Bone marrow (tissue), 2 donors: ENCODE results near the gene HBG2.
A peak's percentile ranks its signal among the peaks of the same experiment; 100 is the strongest.
"Not testable (repeated sequence)": the region's sequence is repeated elsewhere in the genome, so short reads cannot be mapped to it uniquely, and the experiment has no call there.

ENCODE experiments used
- DNase-seq, 2 donors: peaks; one replicate each; lab custom pipeline; 2025; lab: John Stamatoyannopoulos, UW

The HBG2 gene

GRCh38 chr11:5249807-5250396 is 4.7 kb downstream of the HBG2 start, which contains the start of gene HBG1:
TSS of gene HBG1 (minus strand) at chr11:5249857. CDS start at chr11:5249804, 53 bp downstream.
- not testable (repeated sequence) for DNase-seq

DNA sequence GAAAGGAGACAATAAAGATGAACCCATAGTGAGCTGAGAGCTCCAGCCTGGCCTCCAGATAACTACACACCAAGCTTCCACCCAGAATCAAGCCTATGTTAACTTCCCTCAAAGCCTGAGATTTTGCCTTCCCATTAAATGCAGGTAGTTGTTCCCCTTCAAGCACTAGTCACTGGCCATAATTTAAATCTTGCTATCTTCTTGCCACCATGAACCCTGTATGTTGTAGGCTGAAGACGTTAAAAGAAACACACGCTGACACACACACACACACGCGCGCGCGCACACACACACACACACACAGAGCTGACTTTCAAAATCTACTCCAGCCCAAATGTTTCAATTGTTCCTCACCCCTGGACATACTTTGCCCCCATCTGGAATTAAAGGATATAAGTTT is 6.1 kb downstream of the HBG2 start:
- not testable (repeated sequence) for DNase-seq

- no peak for DNase-seq
These were observed 6.9 kb downstream of the HBG2 start for GRCh38 chr11:5247472-5248192.

GRCh38 chr11:5246772-5247471 is 7.7 kb downstream of the HBG2 start:
- DNase-seq: no peak

- DNase-seq: no peak
These were observed 9.4 kb downstream of the HBG2 start for GRCh38 chr11:5245155-5245554.

DNA sequence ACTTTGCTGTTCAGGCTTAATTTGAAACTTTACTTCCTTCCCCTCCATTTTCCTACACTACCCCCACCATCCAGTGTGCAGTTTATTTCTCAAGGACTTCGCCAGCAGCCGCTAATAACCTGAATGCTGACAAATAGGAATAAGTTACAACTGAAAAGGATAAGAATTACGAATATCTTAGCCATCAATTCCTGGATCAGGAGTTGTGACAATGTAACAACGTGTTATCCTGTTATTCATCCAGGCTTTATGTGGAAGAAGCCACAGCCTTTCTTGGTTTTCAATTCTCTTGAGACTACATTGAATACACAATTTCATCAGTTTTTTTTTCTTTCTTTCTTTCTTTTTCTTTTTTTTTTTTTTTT is 10.8 kb downstream of the HBG2 start:
- no peak for DNase-seq

DNA sequence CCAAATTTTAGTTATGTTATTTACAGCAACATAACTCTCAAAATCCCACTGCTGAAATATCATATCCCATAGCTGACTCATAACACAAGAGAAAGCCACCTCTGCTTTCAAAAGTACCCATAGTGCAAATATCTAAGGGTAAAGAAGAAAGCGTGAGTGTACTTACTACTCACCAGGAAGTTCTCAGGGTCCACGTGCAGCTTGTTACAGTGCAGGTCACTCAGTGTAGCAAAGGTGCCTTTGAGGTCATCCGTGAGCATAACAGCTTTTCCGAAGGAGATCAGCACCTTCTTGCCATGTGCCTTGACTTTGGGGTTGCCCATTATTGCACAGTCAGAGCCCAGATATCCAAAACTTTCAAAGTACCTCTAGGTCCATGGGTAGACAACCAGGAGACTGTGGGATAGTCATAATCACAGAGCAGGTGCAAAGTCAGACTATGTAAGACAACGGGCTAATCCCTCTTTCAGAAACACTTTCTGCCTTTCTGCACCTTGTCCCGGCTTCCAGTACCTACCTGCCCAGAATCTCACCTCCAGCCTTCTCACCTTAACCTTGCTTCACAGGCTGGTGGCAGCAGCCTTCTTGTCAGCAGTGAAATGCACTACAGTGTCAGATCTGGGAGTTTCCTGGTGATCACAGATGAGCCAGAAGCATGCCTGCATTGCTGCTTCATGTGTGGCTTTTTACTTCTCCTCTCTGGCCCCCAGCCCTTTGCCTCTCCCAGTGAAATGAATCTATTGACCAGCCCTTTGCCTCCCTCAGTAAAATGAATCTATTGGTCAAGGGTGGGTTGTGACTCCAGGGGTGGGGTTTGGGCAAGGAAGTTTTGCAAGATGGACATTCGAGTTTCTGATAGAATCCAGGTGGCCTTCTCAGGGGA is 11.4 kb downstream of the HBG2 start:
- no peak for DNase-seq

- DNase-seq: no peak
These were observed 12.4 kb downstream of the HBG2 start for GRCh38 chr11:5242208-5242607.

- DNase-seq: no peak
These were observed 13.1 kb downstream of the HBG2 start for GRCh38 chr11:5241458-5241857.

DNA sequence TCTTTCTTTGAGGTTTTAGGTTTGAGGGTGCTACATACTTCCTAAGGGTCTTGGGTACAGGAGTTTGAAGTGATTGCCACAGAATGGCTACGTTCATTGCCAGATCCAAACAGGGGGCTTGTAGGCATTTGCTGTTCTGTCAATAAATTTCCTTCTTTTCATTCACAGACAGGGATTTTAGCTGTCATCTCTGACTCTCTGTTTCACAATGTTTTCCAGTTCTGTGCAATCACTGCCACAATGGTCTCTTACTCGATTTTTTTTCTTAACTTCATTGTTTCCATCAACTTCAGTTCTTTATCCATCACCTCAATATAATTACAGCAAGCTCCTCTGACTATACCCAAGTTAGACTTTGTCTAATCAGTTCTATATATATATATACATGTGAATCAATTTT is 14.1 kb downstream of the HBG2 start:
- DNase-seq: no peak

- DNase-seq: no peak
These were observed 14.5 kb downstream of the HBG2 start for GRCh38 chr11:5240056-5240455.

DNA sequence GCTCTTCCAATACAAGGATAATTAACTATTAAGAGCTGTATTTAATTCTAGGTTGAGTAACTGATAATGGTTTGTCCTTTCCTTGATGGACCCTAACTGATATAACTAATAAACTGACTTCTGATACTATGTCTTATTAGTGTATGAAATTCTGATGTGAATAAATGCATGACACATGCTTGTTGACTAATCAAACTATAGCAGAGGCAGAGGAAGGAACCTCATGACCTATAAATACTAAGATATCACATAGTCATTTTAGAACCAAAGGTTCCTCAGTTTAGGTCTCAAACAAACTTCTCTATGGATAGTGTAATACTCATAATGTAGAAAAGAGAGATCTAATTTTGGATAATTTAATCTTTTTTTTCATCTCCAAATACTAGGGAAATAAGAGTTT is 15.5 kb downstream of the HBG2 start:
- no peak for DNase-seq

- no peak for DNase-seq
These were observed 16.1 kb downstream of the HBG2 start for GRCh38 chr11:5238486-5238885.

DNA sequence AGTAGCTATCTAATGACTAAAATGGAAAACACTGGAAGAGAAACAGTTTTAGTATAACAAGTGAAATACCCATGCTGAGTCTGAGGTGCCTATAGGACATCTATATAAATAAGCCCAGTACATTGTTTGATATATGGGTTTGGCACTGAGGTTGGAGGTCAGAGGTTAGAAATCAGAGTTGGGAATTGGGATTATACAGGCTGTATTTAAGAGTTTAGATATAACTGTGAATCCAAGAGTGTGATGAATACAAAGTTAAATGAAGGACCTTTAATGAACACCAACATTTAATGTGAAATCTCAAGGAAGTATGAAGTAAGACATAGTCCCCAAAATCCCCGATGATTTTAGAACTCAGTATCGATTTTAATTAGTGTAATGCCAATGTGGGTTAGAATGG is 17.2 kb downstream of the HBG2 start:
- DNase-seq: no peak

DNA sequence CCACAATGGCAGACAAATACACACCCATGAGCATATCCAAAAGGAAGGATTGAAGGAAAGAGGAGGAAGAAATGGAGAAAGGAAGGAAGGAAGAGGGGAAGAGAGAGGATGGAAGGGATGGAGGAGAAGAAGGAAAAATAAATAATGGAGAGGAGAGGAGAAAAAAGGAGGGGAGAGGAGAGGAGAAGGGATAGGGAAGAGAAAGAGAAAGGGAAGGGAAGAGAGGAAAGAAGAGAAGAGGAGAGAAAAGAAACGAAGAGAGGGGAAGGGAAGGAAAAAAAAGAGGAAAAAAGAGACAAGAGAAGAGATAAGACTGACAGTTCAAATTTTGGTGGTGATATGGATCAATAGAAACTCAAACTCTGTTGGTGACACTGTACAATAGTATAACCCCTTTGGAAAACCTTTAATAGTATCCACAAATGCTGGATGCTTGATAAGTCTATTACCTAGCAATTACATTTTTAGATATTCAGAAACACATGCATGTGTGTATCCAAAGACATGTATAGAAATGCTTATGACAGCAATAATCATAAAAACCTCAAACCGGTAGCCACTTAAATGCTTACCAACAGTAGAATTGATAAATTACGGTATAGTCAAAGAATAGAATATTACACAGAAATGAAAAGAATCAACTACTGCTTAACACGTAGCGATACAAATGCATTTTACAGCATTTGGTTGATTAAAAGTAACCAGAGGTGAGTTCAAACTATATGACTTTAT is 19.1 kb downstream of the HBG2 start:
- no peak for DNase-seq

DNA sequence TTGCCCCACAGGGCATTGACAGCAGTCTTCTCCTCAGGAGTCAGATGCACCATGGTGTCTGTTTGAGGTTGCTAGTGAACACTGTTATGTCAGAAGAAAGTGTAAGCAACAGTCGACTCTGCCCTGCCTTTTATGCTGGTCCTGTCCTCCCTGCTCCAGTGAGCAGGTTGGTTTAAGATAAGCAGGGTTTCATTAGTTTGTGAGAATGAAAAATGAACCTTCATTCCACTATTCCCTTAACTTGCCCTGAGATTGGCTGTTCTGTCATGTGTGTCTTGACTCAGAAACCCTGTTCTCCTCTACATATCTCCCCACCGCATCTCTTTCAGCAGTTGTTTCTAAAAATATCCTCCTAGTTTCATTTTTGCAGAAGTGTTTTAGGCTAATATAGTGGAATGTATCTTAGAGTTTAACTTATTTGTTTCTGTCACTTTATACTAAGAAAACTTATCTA is 20.2 kb downstream of the HBG2 start, which contains the start of gene HBD:
Gene HBD (minus strand): TSS at position 103 of the 454 bp plus-strand sequence. CDS start 50 bp downstream, at position 53.
- DNase-seq: peak in 1 of 2 donors; percentile 89

DNA sequence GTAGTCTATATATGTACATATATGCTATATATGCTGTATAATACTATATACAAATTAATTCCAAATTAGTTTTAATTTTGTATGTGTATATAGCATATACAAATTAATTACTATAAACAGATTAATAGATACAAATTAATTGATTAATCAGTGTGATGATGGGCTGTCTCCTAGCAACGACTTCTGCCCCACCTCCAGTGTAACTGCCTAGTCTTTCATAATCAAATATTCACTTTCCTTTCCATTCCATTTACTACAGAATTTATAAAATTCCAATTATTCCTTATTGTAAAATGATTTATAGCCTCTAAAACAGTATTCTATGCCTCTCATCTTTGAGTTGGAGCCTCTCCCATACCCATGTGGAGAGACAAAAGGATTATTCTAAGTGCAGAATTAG is 21.3 kb downstream of the HBG2 start:
- DNase-seq: no peak

DNA sequence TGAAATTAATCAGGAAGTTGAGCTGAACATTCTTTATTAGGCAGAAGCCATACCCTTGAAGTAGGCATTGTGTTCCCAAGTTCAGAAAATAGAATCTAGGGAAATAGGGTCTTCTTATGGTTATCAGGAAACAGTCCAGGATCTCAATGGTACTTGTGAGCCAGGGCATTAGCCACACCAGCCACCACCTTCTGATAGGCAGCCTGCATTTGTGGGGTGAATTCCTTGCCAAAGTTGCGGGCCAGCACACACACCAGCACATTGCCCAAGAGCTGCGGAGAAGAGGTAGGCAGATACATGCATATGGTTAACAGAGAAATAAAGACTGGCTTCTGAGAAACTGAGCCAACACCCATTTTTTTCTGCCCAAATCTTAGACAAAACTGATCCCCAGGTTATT is 21.8 kb downstream of the HBG2 start:
- no peak for DNase-seq

- no peak for DNase-seq
These were observed 22.4 kb downstream of the HBG2 start for GRCh38 chr11:5232176-5232575.

DNA sequence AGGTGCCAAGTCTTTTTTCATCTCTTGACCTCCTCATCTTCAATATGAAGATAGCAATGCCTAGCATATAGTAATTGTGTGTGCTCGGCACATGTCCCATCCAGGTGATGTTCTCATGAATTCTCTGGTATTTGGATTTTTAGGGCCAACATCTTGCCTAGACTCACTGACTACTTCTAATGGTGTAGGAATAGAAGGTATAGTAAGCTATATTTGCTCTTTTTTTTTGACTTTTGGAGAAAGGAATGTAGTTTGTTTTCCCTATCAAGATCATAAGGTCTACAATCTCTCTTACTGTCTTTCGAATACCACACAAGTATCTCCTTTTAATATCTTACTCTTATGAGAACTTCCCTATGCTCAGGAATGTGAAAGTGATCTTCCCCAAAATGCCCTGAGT is 23.5 kb downstream of the HBG2 start:
- DNase-seq: no peak

GRCh38 chr11:5230266-5230665 is 24.3 kb downstream of the HBG2 start:
- DNase-seq: no peak
